ENCODE measurements around the gene ZNF254. TPM values are rescaled to one million over a fixed set of nuclear protein-coding genes. Genes with fewer than 3 reads are reported as not detected.

The ZNF254 gene
- total and polyA plus RNA-seq, 7 donors = 1.2 to 7.0 (median 2.2) TPM

DNA sequence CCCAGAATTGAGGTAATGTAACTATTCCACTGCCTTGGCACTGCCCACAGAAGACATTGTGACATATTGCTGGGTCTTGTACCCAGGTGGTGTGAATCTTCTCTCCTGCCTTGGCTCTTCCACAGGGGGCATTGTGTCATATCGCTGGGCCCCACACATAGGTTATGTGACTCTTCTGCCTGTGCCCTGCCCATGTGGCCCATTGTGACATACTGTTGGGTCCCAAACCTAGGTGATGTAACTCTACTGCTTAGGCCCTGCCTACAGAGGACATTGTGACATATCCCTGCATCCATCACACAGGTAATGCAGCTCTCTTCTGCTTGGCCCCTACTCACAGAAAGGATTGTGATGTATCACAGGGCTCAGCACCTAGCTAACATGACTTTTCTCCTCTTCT, 37.5 kb upstream of the ZNF254 start:
- no peaks in the 10 kb centered on the region for H3K4me1 ChIP-seq
- no peaks in the 10 kb centered on the region for H3K9me3 ChIP-seq
- no peak for ATAC-seq
- no peaks in the 10 kb centered on the region for H3K27me3 ChIP-seq (ENCODE audit: insufficient read depth in 3 of 3, low read length in 2 of 3)
- intact Hi-C loops (cut with DNase I) = no loop called here
- no peak overlapping the region for H3K4me3 ChIP-seq
- DNase-seq = no peak
- peaks cover 0 to 74% of the 10 kb centered on the region in 2 donors for H3K36me3 ChIP-seq (ENCODE audit: insufficient read depth in 1 of 2, low read depth in 1 of 2)
- TF ChIP-seq, protein P1, sequence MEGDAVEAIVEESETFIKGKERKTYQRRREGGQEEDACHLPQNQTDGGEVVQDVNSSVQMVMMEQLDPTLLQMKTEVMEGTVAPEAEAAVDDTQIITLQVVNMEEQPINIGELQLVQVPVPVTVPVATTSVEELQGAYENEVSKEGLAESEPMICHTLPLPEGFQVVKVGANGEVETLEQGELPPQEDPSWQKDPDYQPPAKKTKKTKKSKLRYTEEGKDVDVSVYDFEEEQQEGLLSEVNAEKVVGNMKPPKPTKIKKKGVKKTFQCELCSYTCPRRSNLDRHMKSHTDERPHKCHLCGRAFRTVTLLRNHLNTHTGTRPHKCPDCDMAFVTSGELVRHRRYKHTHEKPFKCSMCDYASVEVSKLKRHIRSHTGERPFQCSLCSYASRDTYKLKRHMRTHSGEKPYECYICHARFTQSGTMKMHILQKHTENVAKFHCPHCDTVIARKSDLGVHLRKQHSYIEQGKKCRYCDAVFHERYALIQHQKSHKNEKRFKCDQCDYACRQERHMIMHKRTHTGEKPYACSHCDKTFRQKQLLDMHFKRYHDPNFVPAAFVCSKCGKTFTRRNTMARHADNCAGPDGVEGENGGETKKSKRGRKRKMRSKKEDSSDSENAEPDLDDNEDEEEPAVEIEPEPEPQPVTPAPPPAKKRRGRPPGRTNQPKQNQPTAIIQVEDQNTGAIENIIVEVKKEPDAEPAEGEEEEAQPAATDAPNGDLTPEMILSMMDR (IDR thresholded peaks at IDR 0.05) = no peak
- no peak overlapping the region for H3K27ac ChIP-seq
- 90 to 100% (median 100%) methylated on average over 1 of the region's 1 CpG for WGBS, 3 donors

- no peaks in the 10 kb centered on the region for H3K9me3 ChIP-seq
- 96 to 97% (median 97%) methylated on average over 4 of the region's 4 CpGs for WGBS, 3 donors
- H3K4me3 ChIP-seq = no peak overlapping the region
- peaks cover 0 to 76% of the 10 kb centered on the region in 2 donors for H3K36me3 ChIP-seq (ENCODE audit: insufficient read depth in 1 of 2, low read depth in 1 of 2)
- no peaks in the 10 kb centered on the region for H3K27me3 ChIP-seq (ENCODE audit: insufficient read depth in 3 of 3, low read length in 2 of 3)
- H3K27ac ChIP-seq = no peak overlapping the region
- H3K4me1 ChIP-seq = no peaks in the 10 kb centered on the region
- intact Hi-C loops (cut with DNase I) = no loop called here
- TF ChIP-seq, protein P1 (IDR thresholded peaks at IDR 0.05) = no peak
- DNase-seq (no peak), ATAC-seq (no peak)
These were observed 35.5 kb upstream of the ZNF254 start for GRCh38 chr19:24051516-24051915.

DNA sequence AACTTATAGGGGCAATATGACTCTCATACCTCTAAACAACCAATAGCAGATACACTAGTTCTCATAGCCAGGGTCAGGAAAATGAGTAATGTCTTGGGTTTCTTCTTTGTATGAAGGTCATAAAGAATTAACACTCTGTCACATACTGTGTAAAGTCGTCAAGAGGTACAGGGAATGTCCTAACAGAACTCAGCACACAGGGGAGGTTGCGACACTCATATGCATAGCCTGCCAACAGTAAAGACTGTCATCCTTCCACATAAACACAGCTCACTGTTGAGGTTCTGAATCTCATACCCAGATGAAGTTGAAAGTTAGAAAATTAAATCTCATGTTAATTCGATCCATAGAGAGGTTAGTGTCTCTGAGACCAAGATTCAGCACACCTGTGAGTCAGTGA, 34.2 kb upstream of the ZNF254 start:
- no peaks in the 10 kb centered on the region for H3K27me3 ChIP-seq (ENCODE audit: insufficient read depth in 3 of 3, low read length in 2 of 3)
- intact Hi-C loops (cut with DNase I) = no loop called here
- H3K4me1 ChIP-seq = no peaks in the 10 kb centered on the region
- no peaks in the 10 kb centered on the region for H3K9me3 ChIP-seq
- TF ChIP-seq, protein P1 (IDR thresholded peaks at IDR 0.05) = no peak
- ATAC-seq (no peak), DNase-seq (no peak)
- no peak overlapping the region for H3K27ac ChIP-seq
- peaks cover 0 to 66% of the 10 kb centered on the region in 2 donors for H3K36me3 ChIP-seq (ENCODE audit: insufficient read depth in 1 of 2, low read depth in 1 of 2)
- 86 to 88% (median 88%) methylated on average over 3 of the region's 3 CpGs for WGBS, 3 donors
- H3K4me3 ChIP-seq = no peak overlapping the region

DNA sequence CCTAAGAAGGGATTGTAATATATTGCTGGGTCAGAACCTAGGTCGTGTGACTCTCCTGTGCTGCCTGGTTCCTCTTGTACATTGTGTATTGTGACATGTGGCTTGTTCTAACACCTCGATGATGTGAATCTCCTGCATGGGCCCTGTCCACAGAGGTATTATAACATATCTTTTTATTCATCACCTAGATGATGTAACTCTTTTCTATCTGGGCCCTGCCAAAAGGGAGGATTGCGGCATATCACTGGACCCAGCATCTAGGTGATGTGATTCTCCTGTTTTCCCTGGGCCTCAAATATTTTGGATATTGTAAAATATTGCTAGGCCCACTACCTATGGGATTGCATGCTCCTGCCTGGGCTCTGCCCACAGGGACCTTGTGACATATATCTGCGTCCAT, 33.4 kb upstream of the ZNF254 start:
- no peaks in the 10 kb centered on the region for H3K4me1 ChIP-seq
- no peak for DNase-seq
- TF ChIP-seq, protein P1 (IDR thresholded peaks at IDR 0.05) = no peak
- H3K36me3 ChIP-seq (ENCODE audit: insufficient read depth in 1 of 2, low read depth in 1 of 2) = peaks cover 0 to 58% of the 10 kb centered on the region in 2 donors
- WGBS, 3 donors = 94 to 99% (median 97%) methylated on average over 4 of the region's 4 CpGs
- no peak overlapping the region for H3K4me3 ChIP-seq
- no peak for ATAC-seq
- H3K27ac ChIP-seq = no peak overlapping the region
- no peaks in the 10 kb centered on the region for H3K27me3 ChIP-seq (ENCODE audit: insufficient read depth in 3 of 3, low read length in 2 of 3)
- H3K9me3 ChIP-seq = no peaks in the 10 kb centered on the region
- intact Hi-C loops (cut with DNase I) = no loop called here

Measured in psoas muscle (tissue), 8 donors.